K562 (cell line): ENCODE measurements around the gene CCSER2. TPM values are rescaled to one million over a fixed set of nuclear protein-coding genes. Genes with fewer than 3 reads are reported as not detected.

Experiments used
- ARID3B ChIP-seq: fragments of 250-450 bp; sonication (Bioruptor Pico); IDR thresholded peaks from 2 replicates; pipeline ENCODE4 v1.4.0; 2020; ENCODE audit warnings: borderline replicate concordance
- ATF4 ChIP-seq: fragments of 450-650 bp; formaldehyde crosslinking; IDR thresholded peaks from 2 replicates; pipeline ENCODE4 v1.4.0; 2022; ENCODE audit warnings: mild to moderate bottlenecking, moderate library complexity
- GTF3C2 ChIP-seq: IDR thresholded peaks from 3 replicates; pipeline ENCODE4 v1.6.1; 2011; ENCODE audit warnings: borderline replicate concordance, mild to moderate bottlenecking, moderate library complexity; ENCODE audit not compliant: insufficient read length; ENCODE audit errors: extremely low read depth
- POLR2A ChIP-seq: fragments of 450-650 bp; conservative IDR thresholded peaks from 2 replicates; pipeline ENCODE4 v1.6.1; 2016
- RBM15 ChIP-seq: fragments of 200-400 bp; formaldehyde crosslinking; IDR thresholded peaks from 2 replicates; pipeline ENCODE4 v1.6.1; 2018; ENCODE audit warnings: mild to moderate bottlenecking, low read length, moderate library complexity; ENCODE audit not compliant: insufficient read depth
- RBM17 ChIP-seq: fragments of 200-400 bp; formaldehyde crosslinking; IDR thresholded peaks from 2 replicates; pipeline ENCODE4 v1.6.1; 2017; ENCODE audit warnings: low read depth, mild to moderate bottlenecking, low read length, borderline replicate concordance
- RERE ChIP-seq: sonication (generic); formaldehyde crosslinking; IDR thresholded peaks from 2 replicates; pipeline ENCODE4 v1.8.0; 2023; ENCODE audit warnings: missing genetic modification reagents, mild to moderate bottlenecking, borderline replicate concordance
- TOE1 ChIP-seq, 2 experiments: fragments of 450-650 bp in 1 of 2; sonication (generic) in 1 of 2; formaldehyde crosslinking in 1 of 2; IDR thresholded peaks; 2 replicates each; pipeline versions ENCODE4 v1.7.1 to v1.8.0; 2016 to 2022; ENCODE audit warnings: borderline replicate concordance in 2 of 2, mild to moderate bottlenecking in 2 of 2, antibody characterized with exemption in 1 of 2, inconsistent platforms in 1 of 2, low read depth in 1 of 2, missing genetic modification reagents in 1 of 2, moderate library complexity in 1 of 2
- ZBTB11 ChIP-seq, 3 experiments: fragments of 200-800 bp in 1 of 3; fragments of 250-450 bp in 1 of 3; fragments of 450-650 bp in 1 of 3; sonication (Bioruptor Pico) in 1 of 3; sonication (Bioruptor generic) in 1 of 3; formaldehyde crosslinking in 1 of 3; IDR thresholded peaks; 2 replicates each; pipeline versions ENCODE4 v1.6.1 to v1.8.0; 2016 to 2022; ENCODE audit warnings: mild to moderate bottlenecking in 2 of 3, missing genetic modification characterization in 2 of 3, missing compliant biosample characterization in 1 of 3, moderate library complexity in 1 of 3
- ZNF695 ChIP-seq: fragments of 450-650 bp; formaldehyde crosslinking; IDR thresholded peaks from 2 replicates; pipeline ENCODE4 v1.4.0; 2020; ENCODE audit warnings: mild to moderate bottlenecking, moderate library complexity
- polyA plus RNA-seq, 8 experiments: library from polyadenylated mRNA; depleted of rRNA in 4 of 8; stranded (reverse) in 5 of 8; unstranded in 3 of 8; fragments of >200 nt; fragmentation: Nextera tagmentation in 2 of 8; fragmentation: Illumina TruSeq in 1 of 8; extraction: Ambion mirVana in 2 of 8; extraction: Trizol in 1 of 8; gene quantifications; 2 replicates each; pipeline versions ENCODE4 v1.2.1 to v1.2.3, GENCODE V29; 2011 to 2014; ENCODE audit warnings: inconsistent platforms in 1 of 8, missing spikeins in 1 of 8
- total RNA-seq, 7 experiments: library from RNA; depleted of rRNA in 6 of 7; stranded (reverse); fragments of >200 nt in 6 of 7; fragmentation: Illumina TruSeq in 2 of 7; extraction: Trizol in 2 of 7; gene quantifications; 2 replicates each; pipeline versions ENCODE4 v1.2.1 to v1.2.3, GENCODE V29; 2011 to 2021; ENCODE audit warnings: low replicate concordance in 1 of 7

Gene CCSER2
- total and polyA plus RNA-seq, 9 of the 15 experiments (the other 6 are each of a cell fraction or from before 2014, with no cell fraction given): 2.7 to 15.1 (median 9.7) TPM

- no peak for TF ChIP-seq RERE
- no peak for TF ChIP-seq POLR2A
- no peak for TF ChIP-seq ZNF695 (CRISPR knock-in tag)
- TF ChIP-seq GTF3C2: no peak
- 0 out of 2 replicates have a peak, but pooled peaks have one; percentile 38 for TF ChIP-seq ATF4
- TF ChIP-seq RBM17: no peak
- TF ChIP-seq TOE1 (IDR thresholded peaks at IDR 0.05; ENCODE audit: borderline replicate concordance): peak; percentile 93
- no peak for TF ChIP-seq TOE1 (CRISPR knock-in tag; IDR thresholded peaks at IDR 0.05; ENCODE audit: borderline replicate concordance, low read depth)
- TF ChIP-seq RBM15: no peak
- TF ChIP-seq ZBTB11 (CRISPR knock-in tag; IDR thresholded peaks at IDR 0.05): peak in 1 of 3 experiments; percentile 89; a peak in 2 of 6 replicates
- TF ChIP-seq ARID3B (CRISPR knock-in tag): no peak
These were observed 34.8 kb upstream of the CCSER2 start (continued) for GRCh38 chr10:84293574-84294016.
